Heart right ventricle (tissue), 12 donors: ENCODE measurements around the gene NAT8L. TPM values are rescaled to one million over a fixed set of nuclear protein-coding genes. Genes with fewer than 3 reads are reported as not detected.

Source experiments
- polyA plus RNA-seq, 2 donors: library from polyadenylated mRNA; stranded (reverse); fragments of 200-250 nt; gene quantifications; one replicate each; pipeline ENCODE4 v1.2.3, GENCODE V29; 2013
- total RNA-seq, 10 donors: library from RNA; stranded (reverse); fragmentation: NEBNext Ultra II Directional in 3 of 10; extraction: Animal tissue kit (Norgen Biotek cat#: 25700) in 3 of 10; gene quantifications; one replicate each; pipeline versions ENCODE4 v1.2.1 to v1.2.4, GENCODE V29; 2021 to 2023
- donor health status: ischemic (EF 13 %, LVEDD 7.1; RV severe dilation, severe dysfunction).
- donor health status: healthy with polysubstance abuse.
- donor health status: DM: no; HTN: yes; CAD: no.
- donor health status: DM: no; HTN: no; CAD: no.
- donor health status: ischemic (EF 25% LVEDD 6.9; RV normal size, moderate dysfunction).
- donor health status: ischemic (EF 25% LVEDD 5.7; RV mildly dilated, moderate dysfunction).
- donor health status: healthy.
- donor health status: nonischemic (EF 11% LVEDD 7.7; RV severe dilation, severe dysfunction).
- donor health status: DM: yes; HTN: yes; CAD: no.
- donor health status: PGD.
- donor health status: ischemic (EF 29% LVEDD 5.4; RV normal size, mild dysfunction).
- donor health status: nonischemic (EF 23%, LVEDD 6.1; RV moderate dilation, normal function).

Gene NAT8L
- total and polyA plus RNA-seq, 12 donors = 0.12 to 1.4 (median 0.37) TPM

Other genes starting within 250 kb of the NAT8L start
- 10 to 100 TPM; 35.3 to 53.1 (median 42.6) TPM for gene LETM1, start 203.2 kb upstream of the NAT8L start, total RNA-seq
- gene LETM1, start 203.2 kb upstream of the NAT8L start, polyA plus RNA-seq = 10 to 100 TPM; 23.4 to 23.8 TPM
- 10 to 100 TPM; 32.3 to 64.4 (median 46.0) TPM for gene NSD2, start 187.9 kb upstream of the NAT8L start, total RNA-seq
- 1 to 10 TPM; 7.7 to 9.9 TPM for gene NSD2, start 187.9 kb upstream of the NAT8L start, polyA plus RNA-seq
- 10 to 100 TPM in 7 of 10 donors, 1 to 10 TPM in 3; 8.8 to 14.1 (median 10.6) TPM for gene NELFA, start 50.4 kb upstream of the NAT8L start, total RNA-seq
- 10 to 100 TPM; 11.5 to 19.7 TPM for gene NELFA, start 50.4 kb upstream of the NAT8L start, polyA plus RNA-seq
- gene HAUS3, start 182.8 kb downstream of the NAT8L start, total RNA-seq = 1 to 10 TPM; 4.0 to 7.3 (median 6.5) TPM
- 10 to 100 TPM in 1 of 2 donors, 1 to 10 TPM in 1; 3.5 to 10.5 TPM for gene HAUS3, start 182.8 kb downstream of the NAT8L start, polyA plus RNA-seq
- gene POLN, start 182.8 kb downstream of the NAT8L start, total RNA-seq = 1 to 10 TPM; 1.3 to 3.1 (median 2.1) TPM
- gene POLN, start 182.8 kb downstream of the NAT8L start, polyA plus RNA-seq = 1 to 10 TPM in 1 of 2 donors, under 1 TPM in 1; 0.97 to 2.4 TPM
- 10 to 100 TPM; 19.1 to 44.2 (median 27.9) TPM for gene MXD4, start 202.8 kb downstream of the NAT8L start, total RNA-seq
- 10 to 100 TPM; 29.6 to 82.2 TPM for gene MXD4, start 202.8 kb downstream of the NAT8L start, polyA plus RNA-seq